ENCODE data around the gene ARHGAP18.
"Not testable (repeated sequence)": the region's sequence is repeated elsewhere in the genome, so short reads cannot be mapped to it uniquely, and the experiment has no call there.

Gene ARHGAP18

GRCh38 chr6:129598244-129599187 lies 111.5 kb downstream of the ARHGAP18 start:
- in situ Hi-C loops (cut with HindIII; ENCODE audit: low sequenced_read_pairs) = loop anchor here (10.0 kb wide), 1 partner anchor 146 kb away; no protein-coding TSS in a partner anchor

DNA sequence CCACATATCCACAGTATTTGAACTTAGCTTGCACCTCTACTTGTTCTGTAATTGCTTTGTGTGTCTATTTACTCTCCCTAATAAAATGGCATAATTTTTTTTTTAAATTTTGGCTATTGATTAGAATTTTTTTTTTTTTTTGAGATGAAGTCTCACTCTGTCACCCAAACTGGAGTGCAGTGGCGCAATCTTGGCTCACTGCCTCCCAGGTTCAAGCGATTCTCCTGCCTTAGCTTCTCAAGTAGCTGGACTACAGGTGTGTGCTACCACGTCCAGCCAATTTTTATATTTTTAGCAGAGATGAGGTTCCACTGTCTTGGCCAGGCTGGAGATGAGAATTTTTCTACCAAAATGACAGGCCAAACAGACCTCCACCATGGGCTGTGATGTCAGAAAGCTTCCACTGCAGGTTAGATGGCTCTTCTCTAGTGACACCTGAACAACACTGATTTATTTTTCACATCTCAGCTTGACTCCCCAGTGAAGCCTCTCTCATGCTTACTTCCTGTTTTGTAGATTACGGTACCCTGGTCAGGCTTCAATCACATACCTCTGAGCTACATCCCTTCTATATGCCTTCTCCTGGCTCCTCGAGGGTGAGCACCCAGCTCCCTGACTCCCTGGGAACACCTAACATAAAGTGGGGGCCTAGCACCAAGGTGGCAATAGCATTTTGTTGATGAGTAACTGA lies 112.8 kb downstream of the ARHGAP18 start:
- in situ Hi-C loops (cut with HindIII; ENCODE audit: low sequenced_read_pairs) = loop anchor here (10.0 kb wide), 1 partner anchor 148 kb away; no protein-coding TSS in a partner anchor

- in situ Hi-C loops (cut with HindIII; ENCODE audit: low sequenced_read_pairs) = loop anchor here (10.0 kb wide), 1 partner anchor 148 kb away; no protein-coding TSS in a partner anchor
Measured at GRCh38 chr6:129596522-129596921, 113.5 kb downstream of the ARHGAP18 start.

DNA sequence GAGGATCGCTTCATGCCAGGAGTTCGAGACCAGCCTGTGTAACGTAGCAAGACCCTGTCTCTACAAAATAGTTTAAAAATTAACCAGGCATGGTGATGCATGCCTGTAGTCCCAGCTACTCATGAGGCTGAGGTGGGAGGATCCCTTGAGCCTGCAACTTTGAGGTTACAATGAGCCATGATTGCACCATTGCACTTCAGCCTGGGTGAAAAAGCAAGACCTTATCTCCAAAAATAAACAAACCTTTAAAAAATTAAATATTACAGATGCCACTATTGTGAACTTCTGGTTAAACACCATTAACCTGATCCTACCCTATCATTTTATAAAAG lies 116.8 kb downstream of the ARHGAP18 start:
- in situ Hi-C loops (cut with HindIII; ENCODE audit: low sequenced_read_pairs) = loop anchor here (10.0 kb wide), 1 partner anchor 152 kb away; no protein-coding TSS in a partner anchor

- in situ Hi-C loops (cut with HindIII; ENCODE audit: low sequenced_read_pairs) = loop anchor here (10.0 kb wide), 1 partner anchor 152 kb away; no protein-coding TSS in a partner anchor
Measured at GRCh38 chr6:129592516-129593232, 117.3 kb downstream of the ARHGAP18 start.

DNA sequence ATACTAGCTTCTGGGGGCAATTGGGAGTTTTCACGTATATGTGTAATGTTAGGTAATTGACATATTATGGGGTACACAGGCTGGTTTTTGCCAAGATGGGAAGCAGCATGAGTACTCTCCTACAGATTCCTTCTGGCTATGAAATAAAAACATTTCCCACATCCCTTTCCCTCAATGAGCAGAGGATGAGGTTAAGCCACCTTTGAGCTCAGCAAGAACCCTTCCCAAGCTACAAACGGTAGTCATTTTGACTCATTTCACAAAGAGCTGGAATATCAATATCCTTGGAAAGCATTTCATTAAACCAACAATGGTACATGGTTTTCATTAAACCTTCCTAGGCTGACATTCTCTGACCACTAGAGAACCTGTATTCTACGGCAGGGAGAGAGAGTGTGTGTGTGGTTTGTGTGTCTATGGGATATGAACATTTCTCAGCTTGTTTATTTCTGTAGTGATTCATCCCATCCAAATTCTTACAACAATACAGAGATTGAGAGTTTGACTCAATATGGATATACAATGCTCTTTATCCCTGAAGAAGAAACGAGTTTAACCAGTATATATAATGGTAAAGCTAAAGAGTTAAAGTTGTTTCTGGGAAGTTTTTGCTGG lies 119.5 kb downstream of the ARHGAP18 start:
- in situ Hi-C loops (cut with HindIII; ENCODE audit: low sequenced_read_pairs) = loop anchor here (10.0 kb wide), 1 partner anchor 154 kb away; no protein-coding TSS in a partner anchor

DNA sequence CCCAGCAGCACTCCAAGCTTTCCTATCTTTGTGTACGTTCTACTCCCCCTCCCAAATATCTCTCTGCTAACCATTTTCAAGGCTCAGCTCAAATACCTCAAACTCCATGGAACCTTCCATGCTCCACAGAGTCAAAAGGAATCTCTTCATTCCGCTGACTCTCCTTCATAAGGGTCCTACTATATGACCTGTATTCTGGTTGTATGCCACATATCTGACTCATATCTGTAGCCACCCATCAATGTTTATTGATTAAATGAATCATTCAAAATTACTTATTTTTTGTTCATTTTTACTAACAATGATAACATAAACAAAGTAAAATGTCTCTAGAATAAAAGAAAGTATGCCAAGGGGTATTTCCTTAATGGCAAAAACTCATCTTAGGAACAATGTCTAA lies 123.2 kb downstream of the ARHGAP18 start:
- in situ Hi-C loops (cut with HindIII; ENCODE audit: low sequenced_read_pairs) = no loop called here

DNA sequence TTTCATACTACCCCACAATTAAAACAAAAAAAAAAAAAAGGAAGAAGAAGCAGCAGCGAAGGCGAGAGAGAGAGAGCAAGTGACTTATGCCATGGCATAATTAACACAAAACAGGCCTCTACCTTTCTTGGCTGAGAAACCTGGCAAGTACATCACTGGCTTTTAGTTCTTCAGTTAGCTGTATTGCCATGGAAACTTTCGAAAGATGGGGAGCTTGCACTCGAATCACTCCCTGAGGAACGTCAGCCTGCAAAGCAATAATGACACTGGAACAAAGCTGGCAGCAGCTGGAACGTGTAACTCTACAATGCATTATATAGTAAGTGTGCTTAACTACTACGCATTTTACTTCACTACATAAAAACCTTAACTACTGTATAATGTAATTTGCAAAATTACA lies 126.1 kb downstream of the ARHGAP18 start:
- in situ Hi-C loops (cut with HindIII; ENCODE audit: low sequenced_read_pairs) = no loop called here

- in situ Hi-C loops (cut with HindIII; ENCODE audit: low sequenced_read_pairs) = no loop called here
Measured at GRCh38 chr6:129578315-129578714, 131.7 kb downstream of the ARHGAP18 start.

GRCh38 chr6:129577691-129578090 lies 132.3 kb downstream of the ARHGAP18 start:
- in situ Hi-C loops (cut with HindIII; ENCODE audit: low sequenced_read_pairs) = no loop called here

GRCh38 chr6:129576456-129576855 lies 133.5 kb downstream of the ARHGAP18 start:
- in situ Hi-C loops (cut with HindIII; ENCODE audit: low sequenced_read_pairs) = no loop called here

DNA sequence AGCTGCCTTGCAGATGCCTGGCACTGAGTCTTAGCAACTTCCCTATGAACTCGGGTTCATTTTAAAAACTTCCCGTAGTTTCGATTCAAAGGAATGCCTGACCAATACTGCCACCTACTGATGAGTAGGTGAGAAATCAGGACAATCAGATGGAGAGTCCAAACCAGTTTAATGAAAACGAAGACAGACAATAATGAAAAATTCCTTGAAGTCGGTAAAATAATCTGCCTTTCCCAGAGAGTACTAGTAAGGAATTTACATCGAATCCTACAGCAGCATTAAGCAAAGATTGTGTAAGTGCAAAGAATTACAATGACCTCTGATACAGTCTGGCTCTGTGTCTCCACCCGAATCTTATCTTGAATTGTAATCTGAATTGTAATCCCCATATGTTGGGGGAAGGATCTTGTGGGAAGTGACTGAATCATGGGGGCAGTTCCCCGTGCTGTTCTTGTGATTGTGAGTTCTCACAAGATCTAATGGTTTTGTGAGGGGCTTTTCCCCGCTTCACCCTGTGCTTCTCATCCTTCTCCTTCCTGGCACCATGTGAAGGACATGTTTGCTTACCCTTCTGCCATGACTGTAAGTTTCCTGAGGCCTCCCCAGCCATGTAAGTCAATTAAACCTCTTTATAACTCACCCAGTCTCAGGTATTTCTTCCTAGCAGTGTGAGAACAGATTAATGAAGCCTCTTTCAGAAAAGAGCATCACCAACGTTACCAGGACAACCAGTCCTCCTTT lies 134.4 kb downstream of the ARHGAP18 start:
- in situ Hi-C loops (cut with HindIII; ENCODE audit: low sequenced_read_pairs) = no loop called here

DNA sequence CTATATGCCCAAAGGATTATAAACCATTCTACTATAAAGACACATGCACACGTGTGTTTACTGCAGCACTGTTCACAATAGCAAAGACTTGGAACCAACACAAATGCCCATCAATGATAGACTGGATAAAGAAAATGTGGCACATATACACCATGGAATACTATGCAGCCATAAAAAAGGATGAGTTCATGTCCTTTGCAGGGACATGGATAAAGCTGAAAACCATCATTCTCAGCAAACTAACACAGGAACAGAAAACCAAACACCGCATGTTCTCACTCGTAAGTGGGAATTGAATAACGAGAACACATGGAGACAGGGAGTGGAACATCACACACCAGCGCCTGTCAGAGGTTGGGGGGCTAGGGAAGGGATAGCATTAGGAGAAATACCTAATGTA lies 135.4 kb downstream of the ARHGAP18 start:
- in situ Hi-C loops (cut with HindIII; ENCODE audit: low sequenced_read_pairs) = not testable (repeated sequence)

GRCh38 chr6:129570929-129571328 lies 139.0 kb downstream of the ARHGAP18 start:
- in situ Hi-C loops (cut with HindIII; ENCODE audit: low sequenced_read_pairs) = not testable (repeated sequence)

DNA sequence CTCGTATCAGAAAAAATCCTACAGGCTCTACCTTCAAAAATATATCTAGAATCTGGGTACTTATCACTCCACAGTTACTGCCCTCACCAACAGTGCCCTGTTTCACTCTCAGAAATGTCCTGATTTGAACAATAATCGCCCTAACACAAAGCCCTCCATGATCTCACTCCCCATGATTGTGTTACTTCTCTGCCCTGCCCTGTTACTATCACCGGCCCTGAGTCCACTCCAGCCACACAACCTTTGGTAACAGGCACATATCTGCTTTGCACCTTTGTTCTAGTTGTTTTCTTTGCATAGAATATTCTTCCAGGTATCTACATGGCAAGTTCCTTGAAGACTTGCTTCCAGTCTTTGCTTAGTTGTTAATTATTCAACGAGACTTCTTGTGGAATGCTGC lies 142.0 kb downstream of the ARHGAP18 start:
- in situ Hi-C loops (cut with HindIII; ENCODE audit: low sequenced_read_pairs) = no loop called here

DNA sequence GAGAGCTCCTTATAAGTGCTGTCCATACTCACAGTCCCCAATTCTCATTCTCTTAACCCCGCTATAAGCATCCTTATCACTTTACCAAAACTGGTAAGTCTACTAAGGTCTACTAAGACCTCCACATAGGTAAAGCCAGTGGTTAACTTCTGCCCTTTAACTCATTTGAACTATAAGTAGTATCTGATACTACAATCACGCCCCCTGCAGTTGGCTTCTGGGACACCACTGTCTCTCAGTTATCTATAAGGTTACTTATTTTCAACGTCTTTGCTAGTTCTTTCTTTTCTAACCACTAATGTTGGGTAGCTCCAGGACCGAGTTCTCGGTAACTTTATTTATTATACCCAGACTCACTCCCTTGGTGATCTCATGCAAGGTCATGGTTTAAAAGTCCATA lies 142.6 kb downstream of the ARHGAP18 start:
- in situ Hi-C loops (cut with HindIII; ENCODE audit: low sequenced_read_pairs) = no loop called here

- in situ Hi-C loops (cut with HindIII; ENCODE audit: low sequenced_read_pairs) = no loop called here
Measured at GRCh38 chr6:129565811-129566210, 144.2 kb downstream of the ARHGAP18 start.

GRCh38 chr6:129565366-129565765 lies 144.6 kb downstream of the ARHGAP18 start:
- in situ Hi-C loops (cut with HindIII; ENCODE audit: low sequenced_read_pairs) = no loop called here

DNA sequence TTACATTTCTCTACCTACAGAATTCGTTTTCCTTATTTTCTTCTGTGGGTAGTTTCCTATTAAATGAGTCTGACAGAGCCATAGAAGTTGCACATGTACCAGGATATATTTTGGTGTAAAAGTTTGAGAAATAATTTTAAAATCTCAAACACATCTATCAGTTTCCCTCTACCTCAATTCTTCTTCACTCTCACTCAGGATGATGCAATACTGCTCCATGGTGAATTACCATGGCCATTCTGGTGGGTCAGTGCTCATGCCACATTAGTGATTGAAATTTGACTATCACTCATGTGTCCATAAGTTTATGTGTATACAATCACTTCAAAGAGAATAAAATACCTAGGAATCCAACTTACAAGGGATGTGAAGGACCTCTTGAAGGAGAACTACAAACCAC lies 151.7 kb downstream of the ARHGAP18 start:
- in situ Hi-C loops (cut with HindIII; ENCODE audit: low sequenced_read_pairs) = no loop called here

All from DLD1 (cell line).